Measurements from ENCODE around the gene LARP4B.

The LARP4B gene

GRCh38 chr10:947881-948280 is 16.4 kb upstream of the LARP4B start:
- Histone ChIP-seq H2AFZ (ENCODE audit: low read length) (no peak overlapping the region), H3K4me1 (ENCODE audit: low read length) (no peaks in the 10 kb centered on the region), H3K27me3 (replicated peaks; ENCODE audit: insufficient read depth, low read length) (no peaks in the 10 kb centered on the region), H3K36me3 (replicated peaks; ENCODE audit: insufficient read depth, low read length) (no peaks in the 10 kb centered on the region), H4K20me1 (ENCODE audit: insufficient read depth, low read length) (no peaks in the 10 kb centered on the region), H3K9me2 (replicated peaks; ENCODE audit: insufficient read depth, low read length) (no peaks in the 10 kb centered on the region), H3K27ac (ENCODE audit: low read length) (no peak overlapping the region), H3K9me3 (replicated peaks; ENCODE audit: insufficient read depth, low read length) (no peaks in the 10 kb centered on the region), H3K9ac (ENCODE audit: low read length) (no peak overlapping the region), H3K79me2 (ENCODE audit: low read length) (no peaks in the 10 kb centered on the region), H3F3A (ENCODE audit: insufficient read depth, low read length) (no peaks in the 10 kb centered on the region), H3K4me2 (ENCODE audit: low read depth, low read length) (no peak overlapping the region), H3K4me3 (ENCODE audit: low read length) (no peak overlapping the region)
- TF ChIP-seq EZH2 (optimal IDR thresholded peaks at IDR 0.05; ENCODE audit: low read depth, low read length) (no peak), EZH2phosphoT487 (IDR thresholded peaks at IDR 0.05; ENCODE audit: low read length) (no peak), CTCF (IDR thresholded peaks at IDR 0.05; ENCODE audit: low read length) (no peak)
- no peak for DNase-seq

- Histone ChIP-seq H3K27ac (ENCODE audit: low read length) (no peak overlapping the region), H3F3A (ENCODE audit: insufficient read depth, low read length) (no peaks in the 10 kb centered on the region), H3K27me3 (replicated peaks; ENCODE audit: insufficient read depth, low read length) (no peaks in the 10 kb centered on the region), H3K79me2 (ENCODE audit: low read length) (no peaks in the 10 kb centered on the region), H3K4me2 (ENCODE audit: low read depth, low read length) (no peak overlapping the region), H3K9ac (ENCODE audit: low read length) (no peak overlapping the region), H3K9me3 (replicated peaks; ENCODE audit: insufficient read depth, low read length) (no peaks in the 10 kb centered on the region), H4K20me1 (ENCODE audit: insufficient read depth, low read length) (no peaks in the 10 kb centered on the region), H3K9me2 (replicated peaks; ENCODE audit: insufficient read depth, low read length) (no peaks in the 10 kb centered on the region), H3K36me3 (replicated peaks; ENCODE audit: insufficient read depth, low read length) (no peaks in the 10 kb centered on the region), H3K4me1 (ENCODE audit: low read length) (no peaks in the 10 kb centered on the region), H3K4me3 (ENCODE audit: low read length) (no peak overlapping the region), H2AFZ (ENCODE audit: low read length) (no peak overlapping the region)
- no peak for DNase-seq
- no peak for TF ChIP-seq CTCF (IDR thresholded peaks at IDR 0.05; ENCODE audit: low read length)
- TF ChIP-seq EZH2phosphoT487 (IDR thresholded peaks at IDR 0.05; ENCODE audit: low read length): no peak
- no peak for TF ChIP-seq EZH2 (optimal IDR thresholded peaks at IDR 0.05; ENCODE audit: low read depth, low read length)
Measured at GRCh38 chr10:947051-947450, 15.5 kb upstream of the LARP4B start.

GRCh38 chr10:945778-946177 is 14.3 kb upstream of the LARP4B start:
- DNase-seq: no peak
- H3K79me2 ChIP-seq (ENCODE audit: low read length): no peaks in the 10 kb centered on the region
- H3K36me3 ChIP-seq (replicated peaks; ENCODE audit: insufficient read depth, low read length): no peaks in the 10 kb centered on the region
- no peak overlapping the region for H2AFZ ChIP-seq (ENCODE audit: low read length)
- H3K9me2 ChIP-seq (replicated peaks; ENCODE audit: insufficient read depth, low read length): no peaks in the 10 kb centered on the region
- H3K4me3 ChIP-seq (ENCODE audit: low read length): no peak overlapping the region
- H3K27me3 ChIP-seq (replicated peaks; ENCODE audit: insufficient read depth, low read length): no peaks in the 10 kb centered on the region
- no peak overlapping the region for H3K27ac ChIP-seq (ENCODE audit: low read length)
- no peak overlapping the region for H3K4me2 ChIP-seq (ENCODE audit: low read depth, low read length)
- H3F3A ChIP-seq (ENCODE audit: insufficient read depth, low read length): no peaks in the 10 kb centered on the region
- H4K20me1 ChIP-seq (ENCODE audit: insufficient read depth, low read length): no peaks in the 10 kb centered on the region
- no peak overlapping the region for H3K9ac ChIP-seq (ENCODE audit: low read length)
- no peaks in the 10 kb centered on the region for H3K4me1 ChIP-seq (ENCODE audit: low read length)
- no peaks in the 10 kb centered on the region for H3K9me3 ChIP-seq (replicated peaks; ENCODE audit: insufficient read depth, low read length)
- TF ChIP-seq EZH2phosphoT487 (IDR thresholded peaks at IDR 0.05; ENCODE audit: low read length): no peak
- TF ChIP-seq EZH2 (optimal IDR thresholded peaks at IDR 0.05; ENCODE audit: low read depth, low read length): no peak
- no peak for TF ChIP-seq CTCF (IDR thresholded peaks at IDR 0.05; ENCODE audit: low read length)

All from MM.1S (cell line).